MM.1S (cell line): Measurements from ENCODE around the gene RRP1.

Experiments
- CTCF ChIP-seq: fragments of 300-600 bp; sonication (generic); IDR thresholded peaks from 2 replicates; pipeline ENCODE4 v1.5.1; 2016; ENCODE audit warnings: antibody characterized with exemption, low read length, mixed read lengths
- EZH2 ChIP-seq: fragments of 300-600 bp; sonication (generic); optimal IDR thresholded peaks from 2 replicates; pipeline ENCODE3; 2017; ENCODE audit warnings: low read depth, mild to moderate bottlenecking, antibody characterized with exemption, low read length, mixed read lengths
- EZH2phosphoT487 ChIP-seq: fragments of 300-600 bp; sonication (generic); IDR thresholded peaks from 2 replicates; pipeline ENCODE4 v1.6.1; 2018; ENCODE audit warnings: antibody characterized with exemption, low read length

- TF ChIP-seq CTCF (no peak), EZH2 (no peak), EZH2phosphoT487 (no peak)
These were observed 19.2 kb upstream of the RRP1 start for GRCh38 chr21:43770066-43770655.
